Stimulated activated CD4-positive, alpha-beta T cell treated with anti-CD3 and anti-CD28 coated beads, Interleukin-4, amount 100 ng/mL, for 1 hour (primary cell): ENCODE data around the gene S100A14.
"Not testable (repeated sequence)": the region's sequence is repeated elsewhere in the genome, so short reads cannot be mapped to it uniquely, and the experiment has no call there.

Experiments used
- DNase-seq: peaks from one replicate; pipeline ENCODE4 v3.0.0-alpha.2; 2020

The S100A14 gene

GRCh38 chr1:153616144-153616916 is at the start of gene S100A14:
Gene S100A14 (minus strand): TSS chr1:153616325. CDS start chr1:153615858, 467 bp downstream.
- no peak for DNase-seq

- no peak for DNase-seq
These were observed 47.1 kb upstream of the S100A14 start for GRCh38 chr1:153663211-153663610.

- no peak for DNase-seq
These were observed 46.1 kb upstream of the S100A14 start for GRCh38 chr1:153662269-153662668.

- no peak for DNase-seq
These were observed 45.1 kb upstream of the S100A14 start for GRCh38 chr1:153661111-153661708.

- DNase-seq, result no peak
These were observed 43.5 kb upstream of the S100A14 start for GRCh38 chr1:153659656-153660055.

GRCh38 chr1:153659175-153659534 is 43.0 kb upstream of the S100A14 start:
- DNase-seq, result no peak

GRCh38 chr1:153658400-153659174 is 42.5 kb upstream of the S100A14 start, which contains the start of gene SNAPIN:
Gene SNAPIN (plus strand): TSS chr1:153658703. CDS start chr1:153658744, 41 bp downstream.
- DNase-seq, result peak; percentile 92

GRCh38 chr1:153655333-153655732 is 39.2 kb upstream of the S100A14 start:
- DNase-seq, result no peak

GRCh38 chr1:153652805-153653500 is 36.8 kb upstream of the S100A14 start:
- no peak for DNase-seq

GRCh38 chr1:153651771-153652170 is 35.6 kb upstream of the S100A14 start:
- no peak for DNase-seq

GRCh38 chr1:153649863-153650235 is 33.7 kb upstream of the S100A14 start:
- no peak for DNase-seq

GRCh38 chr1:153649137-153649862 is 33.2 kb upstream of the S100A14 start:
- DNase-seq, result no peak

GRCh38 chr1:153648000-153648643 is 32.0 kb upstream of the S100A14 start:
- no peak for DNase-seq

GRCh38 chr1:153647346-153647714 is 31.2 kb upstream of the S100A14 start:
- DNase-seq, result no peak

GRCh38 chr1:153646672-153647345 is 30.7 kb upstream of the S100A14 start:
- DNase-seq, result no peak

- no peak for DNase-seq
These were observed 27.7 kb upstream of the S100A14 start for GRCh38 chr1:153643816-153644215.

- no peak for DNase-seq
These were observed 27.0 kb upstream of the S100A14 start for GRCh38 chr1:153643100-153643499.

- no peak for DNase-seq
These were observed 26.0 kb upstream of the S100A14 start for GRCh38 chr1:153642161-153642560.

GRCh38 chr1:153640861-153641260 is 24.7 kb upstream of the S100A14 start:
- DNase-seq, result no peak

GRCh38 chr1:153640213-153640612 is 24.1 kb upstream of the S100A14 start:
- not testable (repeated sequence) for DNase-seq

GRCh38 chr1:153639280-153639679 is 23.2 kb upstream of the S100A14 start:
- DNase-seq, result no peak
